ENCODE data around the gene NAPB. TPM values are rescaled to one million over a fixed set of nuclear protein-coding genes. Genes with fewer than 3 reads are reported as not detected.

NAPB gene
- polyA plus RNA-seq, 1 experiment = 6.4 TPM

- H3K9me3 ChIP-seq (ENCODE audit: control insufficient read depth, insufficient read depth, low read length) = no peaks in the 10 kb centered on the region
- POLR2A ChIA-PET = no interaction called here
- no peak for TF ChIP-seq CTCF (IDR thresholded peaks at IDR 0.05; ENCODE audit: low read depth, low read length)
- H3K27me3 ChIP-seq (ENCODE audit: control insufficient read depth, insufficient read depth, low read length) = no peaks in the 10 kb centered on the region
- H3K27ac ChIP-seq (ENCODE audit: low read depth, low read length) = no peak overlapping the region
- DNase-seq (ENCODE audit: low read depth, low spot score) = no peak
- CTCF ChIA-PET = no interaction called here
- H3K4me3 ChIP-seq (ENCODE audit: low read depth, low read length) = no peak overlapping the region
These were observed 41.5 kb downstream of the NAPB start for GRCh38 chr20:23379772-23380171.

GRCh38 chr20:23375827-23376226 lies 45.5 kb downstream of the NAPB start:
- ChIA-PET CTCF (no interaction called here), POLR2A (no interaction called here)
- Histone ChIP-seq H3K9me3 (ENCODE audit: control insufficient read depth, insufficient read depth, low read length) (no peaks in the 10 kb centered on the region), H3K27ac (ENCODE audit: low read depth, low read length) (no peak overlapping the region), H3K27me3 (ENCODE audit: control insufficient read depth, insufficient read depth, low read length) (no peaks in the 10 kb centered on the region), H3K4me3 (ENCODE audit: low read depth, low read length) (no peak overlapping the region)
- TF ChIP-seq CTCF (IDR thresholded peaks at IDR 0.05; ENCODE audit: low read depth, low read length) = no peak
- no peak for DNase-seq (ENCODE audit: low read depth, low spot score)

GRCh38 chr20:23374441-23374840 lies 46.8 kb downstream of the NAPB start:
- POLR2A ChIA-PET = no interaction called here
- CTCF ChIA-PET = interaction anchor here (1.5 kb wide), 1 partner anchor 17 kb away, joined by 3 read pairs; no protein-coding TSS in a partner anchor
- no peak for TF ChIP-seq CTCF (IDR thresholded peaks at IDR 0.05; ENCODE audit: low read depth, low read length)
- DNase-seq (ENCODE audit: low read depth, low spot score) = no peak
- Histone ChIP-seq H3K27me3 (ENCODE audit: control insufficient read depth, insufficient read depth, low read length) (no peaks in the 10 kb centered on the region), H3K9me3 (ENCODE audit: control insufficient read depth, insufficient read depth, low read length) (no peaks in the 10 kb centered on the region), H3K4me3 (ENCODE audit: low read depth, low read length) (no peak overlapping the region), H3K27ac (ENCODE audit: low read depth, low read length) (no peak overlapping the region)

GRCh38 chr20:23371496-23371895 lies 49.8 kb downstream of the NAPB start:
- DNase-seq (ENCODE audit: low read depth, low spot score) = no peak
- H3K4me3 ChIP-seq (ENCODE audit: low read depth, low read length) = no peak overlapping the region
- no peaks in the 10 kb centered on the region for H3K27me3 ChIP-seq (ENCODE audit: control insufficient read depth, insufficient read depth, low read length)
- ChIA-PET CTCF (no interaction called here), POLR2A (no interaction called here)
- H3K27ac ChIP-seq (ENCODE audit: low read depth, low read length) = no peak overlapping the region
- no peaks in the 10 kb centered on the region for H3K9me3 ChIP-seq (ENCODE audit: control insufficient read depth, insufficient read depth, low read length)
- TF ChIP-seq CTCF (IDR thresholded peaks at IDR 0.05; ENCODE audit: low read depth, low read length) = no peak

GRCh38 chr20:23370873-23371272 lies 50.4 kb downstream of the NAPB start:
- ChIA-PET POLR2A (no interaction called here), CTCF (no interaction called here)
- Histone ChIP-seq H3K27me3 (ENCODE audit: control insufficient read depth, insufficient read depth, low read length) (no peaks in the 10 kb centered on the region), H3K27ac (ENCODE audit: low read depth, low read length) (no peak overlapping the region), H3K9me3 (ENCODE audit: control insufficient read depth, insufficient read depth, low read length) (no peaks in the 10 kb centered on the region), H3K4me3 (ENCODE audit: low read depth, low read length) (no peak overlapping the region)
- TF ChIP-seq CTCF (IDR thresholded peaks at IDR 0.05; ENCODE audit: low read depth, low read length) = no peak
- no peak for DNase-seq (ENCODE audit: low read depth, low spot score)
